Left ventricle myocardium superior (tissue), 1 donor: Measurements from ENCODE around the gene STK32C. TPM values are rescaled to one million over a fixed set of nuclear protein-coding genes. Genes with fewer than 3 reads are reported as not detected.

ENCODE experiments used
- ATAC-seq: fragments of 200-7000 bp; cut with Tn5 transposase; one replicate; pipeline ENCODE4 v1.9.1; 2020; ENCODE audit warnings: mild to moderate bottlenecking, moderate library complexity
- DNase-seq: peaks from one replicate; pipeline ENCODE4 v3.0.0-alpha.2; 2020
- intact Hi-C: fragments of 100-400 bp; cut with micrococcal nuclease; formaldehyde crosslinking; loops from one replicate; pipeline ENCODE4 v1.11.0; 2022
- total RNA-seq: library from RNA; stranded (reverse); fragmentation: NEBNext Ultra II Directional; extraction: Animal tissue kit (Norgen Biotek cat#: 25700); gene quantifications from one replicate; pipeline ENCODE4 v1.2.1, GENCODE V29; 2021
- donor health status: DM: no; HTN: yes; CAD: no; lungs with severe emphysema.

Gene STK32C
- total RNA-seq, 1 donor from 2014 or later = 4.9 TPM

- peak; percentile 82 for ATAC-seq
- DNase-seq = peak; percentile 72
Observed at GRCh38 chr10:132208462-132209050, 99.2 kb downstream of the STK32C start.

GRCh38 chr10:132207536-132208461 lies 100.0 kb downstream of the STK32C start:
- ATAC-seq = peak; percentile 20
- intact Hi-C loops = no loop called here
- peak; percentile 47 for DNase-seq

More at GRCh38 chr10:132208462-132209050, 99.2 kb downstream of the STK32C start:
- intact Hi-C loops = no loop called here

DNA sequence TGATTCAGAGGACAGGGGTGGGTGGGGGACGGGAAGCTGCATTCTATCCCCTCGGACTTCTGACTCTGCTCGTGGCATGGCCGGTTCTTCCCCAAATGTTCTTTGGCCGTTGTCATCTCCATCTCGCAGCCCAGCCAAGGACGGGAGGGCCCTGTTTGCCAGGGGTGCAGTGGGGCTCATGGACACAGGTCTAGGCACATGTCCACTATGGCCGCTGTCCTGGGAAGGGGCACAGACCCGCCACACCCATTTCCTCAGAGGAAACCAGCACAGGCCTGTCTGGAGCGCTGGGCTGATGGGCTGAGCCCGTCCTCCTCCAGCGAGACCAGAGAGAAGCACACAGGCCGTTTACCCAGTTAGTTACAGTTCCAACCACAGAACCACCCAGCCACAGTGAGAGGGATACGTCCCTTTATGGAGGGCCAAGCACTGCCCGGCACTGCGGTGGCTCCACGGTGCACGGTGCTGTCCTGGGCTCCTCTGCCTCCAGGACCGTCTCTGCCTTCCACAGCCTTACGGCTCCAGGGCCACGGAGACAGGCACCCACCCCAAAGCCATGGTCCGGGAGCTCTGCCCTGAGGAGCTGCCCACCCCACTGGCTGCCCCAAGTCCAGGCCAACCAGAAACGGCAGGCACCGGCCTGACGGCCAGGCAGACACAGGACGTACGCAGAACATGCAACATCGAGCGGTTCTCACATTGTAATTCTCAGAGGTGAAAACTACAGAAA lies 100.8 kb downstream of the STK32C start:
- ATAC-seq = no peak
- intact Hi-C loops = no loop called here
- peak; percentile 21 for DNase-seq

- intact Hi-C loops = no loop called here
- ATAC-seq (no peak), DNase-seq (no peak)
Observed at GRCh38 chr10:132206377-132206745, 101.4 kb downstream of the STK32C start.

DNA sequence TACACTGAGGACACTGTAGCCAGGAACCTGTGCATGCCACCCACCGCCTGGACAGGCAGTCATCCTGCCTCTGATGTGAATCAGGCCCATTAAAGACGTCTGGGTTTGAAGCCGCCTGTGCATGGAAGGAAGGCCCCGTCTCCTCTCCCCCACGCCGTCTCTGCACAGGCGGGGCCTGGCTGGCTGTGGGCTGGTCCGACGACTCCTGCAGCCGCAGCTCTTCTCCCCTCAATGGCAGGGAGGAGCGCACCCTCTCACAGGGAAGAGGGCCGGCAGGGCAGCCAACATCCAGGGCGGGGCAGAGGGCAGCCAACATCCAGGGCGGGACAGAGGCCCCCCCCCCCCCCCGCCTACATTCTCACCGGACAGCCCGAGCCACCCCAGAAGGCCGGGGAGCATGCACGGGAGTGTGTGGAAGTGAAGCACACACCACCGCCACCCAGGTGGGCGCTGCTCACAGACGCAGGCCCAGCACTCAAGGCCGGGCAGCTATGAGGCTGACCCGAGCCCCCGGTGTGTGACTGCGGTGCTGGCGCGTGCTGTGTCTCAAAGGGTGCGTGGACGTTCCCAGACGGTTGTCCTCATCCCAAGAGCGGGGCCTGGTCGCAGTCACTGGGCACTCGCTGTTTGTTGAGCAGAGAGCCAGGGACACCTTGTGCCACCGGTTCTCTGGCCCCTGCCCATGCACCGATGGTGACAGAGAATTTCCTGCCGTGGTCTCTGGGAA lies 101.9 kb downstream of the STK32C start:
- intact Hi-C loops = no loop called here
- DNase-seq (peak; percentile 58), ATAC-seq (peak; percentile 36)

DNA sequence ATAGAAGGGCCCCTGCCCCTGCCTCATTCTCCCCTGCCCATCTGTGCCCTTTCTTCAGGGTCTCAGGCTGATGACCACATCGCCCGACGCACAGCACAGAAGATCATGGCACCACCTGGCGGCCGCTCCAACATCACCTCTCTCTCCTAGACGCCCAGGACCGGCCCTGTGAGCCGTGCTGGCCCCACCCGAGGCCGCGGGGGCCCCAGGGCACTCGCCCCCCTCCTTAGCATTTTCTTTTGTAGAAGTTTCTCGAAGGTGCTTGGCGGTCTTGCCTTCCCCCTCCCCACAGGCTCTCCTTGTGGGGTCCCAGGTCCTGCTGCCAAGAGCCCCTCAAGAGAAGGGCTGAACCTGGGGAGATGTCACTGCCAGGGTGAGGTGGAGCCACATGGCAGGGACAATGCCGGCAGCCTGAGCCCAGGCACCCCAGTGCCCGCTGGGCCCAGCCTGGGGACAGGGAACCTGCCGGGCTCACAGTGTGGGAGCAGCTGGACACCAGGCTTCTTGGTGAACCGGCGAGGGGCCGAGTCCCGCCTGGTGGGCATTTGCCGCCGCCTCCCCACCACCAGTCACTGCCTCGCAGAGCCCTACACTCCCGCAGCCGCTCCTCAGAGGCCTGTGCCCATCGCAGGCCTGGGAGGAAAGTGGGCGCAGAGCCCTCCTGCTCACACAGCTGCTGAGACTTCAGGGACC lies 102.8 kb downstream of the STK32C start:
- peak; percentile 23 for DNase-seq
- intact Hi-C loops = no loop called here
- ATAC-seq = no peak

- intact Hi-C loops = no loop called here
- no peak for ATAC-seq
- peak; percentile 17 for DNase-seq
Observed at GRCh38 chr10:132204078-132204780, 103.5 kb downstream of the STK32C start.

- peak; percentile 34 for DNase-seq
- intact Hi-C loops = no loop called here
- ATAC-seq = no peak
Observed at GRCh38 chr10:132203256-132204077, 104.3 kb downstream of the STK32C start.

DNA sequence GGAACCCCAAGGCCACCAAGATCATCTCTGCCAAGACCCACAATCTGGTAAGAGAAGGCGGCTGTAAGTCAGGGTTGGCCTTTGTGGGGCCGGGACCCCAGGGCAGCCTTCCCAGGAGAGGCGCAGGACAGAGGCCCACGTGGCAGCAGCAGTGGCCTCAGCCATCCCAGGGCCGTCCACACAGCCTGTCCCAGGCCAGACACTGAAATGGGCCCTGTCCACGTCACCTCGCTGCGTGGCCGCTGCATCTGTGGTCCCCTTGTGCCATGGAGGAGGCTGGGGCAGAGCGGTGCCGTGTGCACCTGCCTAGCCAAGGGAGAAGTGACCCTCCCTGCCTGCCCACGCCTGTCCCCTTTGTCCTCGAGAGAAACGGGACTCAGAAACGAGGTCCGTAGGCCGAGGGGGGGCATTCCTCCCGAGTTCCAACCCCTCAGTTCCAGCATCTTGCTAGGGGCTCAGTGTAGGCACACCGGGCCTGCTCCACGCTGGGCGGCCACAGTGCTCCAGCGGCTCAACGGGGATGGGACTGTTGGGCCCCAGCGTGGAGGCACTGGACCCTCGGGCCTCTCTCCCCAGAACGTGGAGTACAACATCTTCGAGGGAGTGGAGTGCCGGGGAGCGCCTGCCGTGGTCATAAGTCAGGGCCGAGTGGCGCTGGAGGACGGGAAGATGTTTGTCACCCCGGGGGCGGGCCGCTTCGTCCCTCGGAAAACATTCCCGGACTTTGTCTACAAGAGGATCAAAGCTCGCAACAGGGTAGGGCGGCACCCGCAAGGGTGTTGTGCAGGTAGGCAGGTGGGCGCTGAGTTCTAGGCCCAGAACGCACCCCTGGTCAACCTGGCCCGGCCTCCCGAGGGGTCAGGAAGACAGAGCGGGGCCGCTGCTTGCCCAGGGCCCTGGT lies 105.4 kb downstream of the STK32C start:
- ATAC-seq (no peak), DNase-seq (peak; percentile 26)
- intact Hi-C loops = no loop called here

DNA sequence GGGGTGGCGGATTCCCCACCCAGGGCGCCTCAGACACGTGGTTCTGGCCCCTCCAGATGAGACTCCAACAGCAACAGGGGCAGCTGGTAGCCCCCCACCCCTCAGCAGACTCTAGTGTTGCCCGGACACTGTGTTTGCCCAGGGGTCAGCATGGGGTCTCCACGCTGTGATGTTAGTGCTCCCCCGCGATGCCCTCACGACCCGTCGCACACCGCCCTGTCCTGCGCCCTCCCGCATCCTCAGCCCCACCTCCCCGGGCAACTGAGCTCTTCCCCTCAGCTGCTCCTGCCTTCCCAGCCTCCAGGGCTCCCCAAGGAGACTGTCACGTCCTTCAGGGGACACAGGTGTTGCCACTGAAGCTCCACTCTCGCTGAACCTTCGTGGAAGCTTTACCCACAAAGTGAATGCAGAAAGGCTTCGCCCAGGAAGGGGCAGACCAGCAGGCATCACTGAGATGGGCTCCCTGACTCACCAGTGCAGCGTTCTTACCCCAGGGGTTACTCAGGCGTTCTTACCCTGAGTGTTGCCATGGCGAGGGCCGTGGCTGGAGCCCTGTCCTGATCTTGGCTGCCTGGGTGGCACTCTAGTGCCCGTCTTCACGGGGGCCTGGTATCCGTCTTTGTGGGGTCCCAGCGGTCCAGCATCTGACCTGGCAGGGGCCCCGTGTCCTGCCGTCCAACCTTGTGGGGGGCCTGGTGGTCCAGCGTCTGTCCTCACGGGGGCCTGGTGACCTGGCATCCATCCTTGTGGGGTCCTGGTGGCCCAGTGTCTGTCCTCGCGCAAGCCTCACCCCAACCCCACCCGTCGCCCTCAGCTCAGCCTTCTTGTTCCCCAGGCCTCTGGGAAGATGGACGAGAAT lies 106.4 kb downstream of the STK32C start:
- intact Hi-C loops = no loop called here
- ATAC-seq = no peak
- DNase-seq = peak; percentile 12

- intact Hi-C loops = no loop called here
- ATAC-seq (no peak), DNase-seq (peak; percentile 24)
Observed at GRCh38 chr10:132200344-132201110, 107.2 kb downstream of the STK32C start.

- intact Hi-C loops = no loop called here
- DNase-seq (peak; percentile 9), ATAC-seq (no peak)
Observed at GRCh38 chr10:132199854-132200311, 107.9 kb downstream of the STK32C start.

DNA sequence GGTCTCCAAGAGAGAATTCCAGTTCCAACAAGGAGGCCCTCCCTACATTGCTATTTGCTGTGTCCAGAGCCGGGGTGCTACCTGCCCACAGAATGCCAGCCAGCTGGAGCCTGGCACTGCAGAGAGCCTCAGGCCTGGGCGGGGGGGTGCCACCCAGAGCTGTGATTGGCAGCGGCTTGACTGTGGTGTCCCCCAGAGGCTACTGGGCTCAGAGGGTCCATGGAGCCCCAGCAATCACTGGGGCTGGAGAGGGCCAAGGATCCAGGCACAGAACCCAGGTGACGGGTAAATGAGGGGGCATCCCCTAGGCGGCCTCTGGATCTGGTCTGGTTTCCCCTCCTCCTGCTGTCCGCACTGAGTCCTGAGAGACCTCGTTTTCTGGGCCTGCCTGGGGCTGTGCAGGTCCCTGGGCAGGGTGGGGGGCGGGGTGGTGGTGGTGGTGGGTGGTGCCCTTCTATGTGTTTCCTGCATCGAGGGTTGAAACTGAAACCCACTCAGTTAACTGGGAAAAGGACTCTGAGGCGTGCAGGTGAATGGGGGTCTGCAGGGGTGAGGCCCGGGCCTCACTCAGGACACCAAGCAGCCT lies 108.4 kb downstream of the STK32C start:
- DNase-seq = peak; percentile 10
- intact Hi-C loops = no loop called here

More for the DNA sequence above, 108.4 kb downstream of the STK32C start:
- ATAC-seq = no peak
